HEK293 (cell line): ENCODE data around the gene BEGAIN.

ENCODE experiments used
- FEZF1 ChIP-seq: fragments of 450-650 bp; formaldehyde crosslinking; IDR thresholded peaks from 2 replicates; pipeline ENCODE4 v1.5.1; 2016; ENCODE audit warnings: missing biosample characterization, missing genetic modification characterization
- OVOL3 ChIP-seq: fragments of 450-650 bp; formaldehyde crosslinking; IDR thresholded peaks from 2 replicates; pipeline ENCODE4 v1.5.1; 2016; ENCODE audit warnings: missing biosample characterization, missing genetic modification characterization
- PRDM2 ChIP-seq: fragments of 450-650 bp; formaldehyde crosslinking; IDR thresholded peaks from 2 replicates; pipeline ENCODE4 v1.5.1; 2016; ENCODE audit warnings: missing biosample characterization, missing genetic modification characterization, borderline replicate concordance
- SP2 ChIP-seq: fragments of 450-650 bp; formaldehyde crosslinking; IDR thresholded peaks from 2 replicates; pipeline ENCODE4 v1.5.1; 2016; ENCODE audit warnings: missing biosample characterization, missing genetic modification characterization
- WT1 ChIP-seq: fragments of 450-650 bp; formaldehyde crosslinking; IDR thresholded peaks from 2 replicates; pipeline ENCODE4 v1.5.1; 2016; ENCODE audit warnings: missing biosample characterization, missing genetic modification characterization
- ZBTB10 ChIP-seq: fragments of 450-650 bp; formaldehyde crosslinking; IDR thresholded peaks from 2 replicates; pipeline ENCODE4 v1.5.1; 2016; ENCODE audit warnings: missing biosample characterization, missing genetic modification characterization
- ZBTB17 ChIP-seq: fragments of 450-650 bp; formaldehyde crosslinking; IDR thresholded peaks from 2 replicates; pipeline ENCODE4 v1.5.1; 2016; ENCODE audit warnings: missing biosample characterization, missing genetic modification characterization
- ZBTB20 ChIP-seq: fragments of 450-650 bp; formaldehyde crosslinking; IDR thresholded peaks from 2 replicates; pipeline ENCODE4 v1.5.1; 2016; ENCODE audit warnings: missing biosample characterization, missing genetic modification characterization
- ZNF138 ChIP-seq: fragments of 450-650 bp; formaldehyde crosslinking; IDR thresholded peaks from 2 replicates; pipeline ENCODE4 v1.5.1; 2016; ENCODE audit warnings: missing biosample characterization, missing genetic modification characterization, borderline replicate concordance
- ZNF157 ChIP-seq: fragments of 450-650 bp; formaldehyde crosslinking; IDR thresholded peaks from 2 replicates; pipeline ENCODE4 v1.5.1; 2016; ENCODE audit warnings: missing biosample characterization, missing genetic modification characterization
- ZNF16 ChIP-seq: fragments of 450-650 bp; formaldehyde crosslinking; IDR thresholded peaks from 2 replicates; pipeline ENCODE4 v1.5.1; 2016; ENCODE audit warnings: low read depth, missing biosample characterization, missing genetic modification characterization
- ZNF214 ChIP-seq: fragments of 450-650 bp; formaldehyde crosslinking; IDR thresholded peaks from 2 replicates; pipeline ENCODE4 v1.5.1; 2017; ENCODE audit warnings: missing biosample characterization, mild to moderate bottlenecking, missing genetic modification characterization, borderline replicate concordance
- ZNF311 ChIP-seq: fragments of 450-650 bp; formaldehyde crosslinking; IDR thresholded peaks from 2 replicates; pipeline ENCODE4 v1.5.1; 2017; ENCODE audit warnings: missing biosample characterization, missing genetic modification characterization, borderline replicate concordance
- ZNF433 ChIP-seq: fragments of 450-650 bp; formaldehyde crosslinking; IDR thresholded peaks from 2 replicates; pipeline ENCODE4 v1.5.1; 2016; ENCODE audit warnings: missing biosample characterization, missing genetic modification characterization, low read depth
- ZNF529 ChIP-seq: fragments of 450-650 bp; formaldehyde crosslinking; IDR thresholded peaks from 2 replicates; pipeline ENCODE4 v1.5.1; 2017; ENCODE audit warnings: missing genetic modification characterization, missing biosample characterization; ENCODE audit not compliant: insufficient replicate concordance
- ZNF621 ChIP-seq: fragments of 450-650 bp; formaldehyde crosslinking; IDR thresholded peaks from 2 replicates; pipeline ENCODE4 v1.5.1; 2017; ENCODE audit warnings: missing biosample characterization, missing genetic modification characterization
- ZNF624 ChIP-seq: fragments of 450-650 bp; formaldehyde crosslinking; IDR thresholded peaks from 2 replicates; pipeline ENCODE4 v1.5.1; 2017; ENCODE audit warnings: missing biosample characterization, missing genetic modification characterization
- ZNF629 ChIP-seq: fragments of 450-650 bp; formaldehyde crosslinking; IDR thresholded peaks from 2 replicates; pipeline ENCODE4 v1.5.1; 2017; ENCODE audit warnings: missing biosample characterization, missing genetic modification characterization
- ZNF660 ChIP-seq: fragments of 450-650 bp; IDR thresholded peaks from 2 replicates; pipeline ENCODE4 v1.5.1; 2018; ENCODE audit warnings: missing biosample characterization, mild to moderate bottlenecking, missing genetic modification characterization
- TF ChIP-seq, protein P1 (sequence below): fragments of 450-650 bp; formaldehyde crosslinking; IDR thresholded peaks from 2 replicates; pipeline ENCODE4 v1.5.1; 2016; ENCODE audit warnings: missing biosample characterization, missing genetic modification characterization
- TF ChIP-seq, protein P2 (sequence below): fragments of 450-650 bp; formaldehyde crosslinking; conservative IDR thresholded peaks from 2 replicates; pipeline ENCODE4 v1.5.1; 2016; ENCODE audit warnings: low read depth, missing biosample characterization, missing genetic modification characterization

Gene BEGAIN

GRCh38 chr14:100568164-100568997, 18.8 kb downstream of the BEGAIN start (continued):
- TF ChIP-seq, protein P1, sequence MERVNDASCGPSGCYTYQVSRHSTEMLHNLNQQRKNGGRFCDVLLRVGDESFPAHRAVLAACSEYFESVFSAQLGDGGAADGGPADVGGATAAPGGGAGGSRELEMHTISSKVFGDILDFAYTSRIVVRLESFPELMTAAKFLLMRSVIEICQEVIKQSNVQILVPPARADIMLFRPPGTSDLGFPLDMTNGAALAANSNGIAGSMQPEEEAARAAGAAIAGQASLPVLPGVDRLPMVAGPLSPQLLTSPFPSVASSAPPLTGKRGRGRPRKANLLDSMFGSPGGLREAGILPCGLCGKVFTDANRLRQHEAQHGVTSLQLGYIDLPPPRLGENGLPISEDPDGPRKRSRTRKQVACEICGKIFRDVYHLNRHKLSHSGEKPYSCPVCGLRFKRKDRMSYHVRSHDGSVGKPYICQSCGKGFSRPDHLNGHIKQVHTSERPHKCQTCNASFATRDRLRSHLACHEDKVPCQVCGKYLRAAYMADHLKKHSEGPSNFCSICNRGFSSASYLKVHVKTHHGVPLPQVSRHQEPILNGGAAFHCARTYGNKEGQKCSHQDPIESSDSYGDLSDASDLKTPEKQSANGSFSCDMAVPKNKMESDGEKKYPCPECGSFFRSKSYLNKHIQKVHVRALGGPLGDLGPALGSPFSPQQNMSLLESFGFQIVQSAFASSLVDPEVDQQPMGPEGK (tag by site-specific recombination) = peak; percentile 64
- TF ChIP-seq OVOL3 (tag by site-specific recombination) (no peak), ZNF660 (0 out of 2 replicates have a peak, but pooled peaks have one; percentile 12), ZBTB20 (tag by site-specific recombination) (peak; percentile 97), ZBTB10 (tag by site-specific recombination) (peak; percentile 76), ZBTB17 (tag by site-specific recombination) (peak; percentile 33; the same call in 1 of the 2 replicates), FEZF1 (no peak), ZNF529 (tag by site-specific recombination) (no peak), PRDM2 (tag by site-specific recombination) (no peak), ZNF138 (tag by site-specific recombination) (no peak), ZNF629 (tag by site-specific recombination) (no peak), ZNF624 (no peak), ZNF214 (tag by site-specific recombination) (no peak), ZNF311 (no peak), ZNF621 (tag by site-specific recombination) (no peak), ZNF157 (tag by site-specific recombination) (no peak), ZNF433 (tag by site-specific recombination) (no peak), WT1 (tag by site-specific recombination) (no peak), ZNF16 (no peak), SP2 (tag by site-specific recombination) (no peak)
- TF ChIP-seq, protein P2, sequence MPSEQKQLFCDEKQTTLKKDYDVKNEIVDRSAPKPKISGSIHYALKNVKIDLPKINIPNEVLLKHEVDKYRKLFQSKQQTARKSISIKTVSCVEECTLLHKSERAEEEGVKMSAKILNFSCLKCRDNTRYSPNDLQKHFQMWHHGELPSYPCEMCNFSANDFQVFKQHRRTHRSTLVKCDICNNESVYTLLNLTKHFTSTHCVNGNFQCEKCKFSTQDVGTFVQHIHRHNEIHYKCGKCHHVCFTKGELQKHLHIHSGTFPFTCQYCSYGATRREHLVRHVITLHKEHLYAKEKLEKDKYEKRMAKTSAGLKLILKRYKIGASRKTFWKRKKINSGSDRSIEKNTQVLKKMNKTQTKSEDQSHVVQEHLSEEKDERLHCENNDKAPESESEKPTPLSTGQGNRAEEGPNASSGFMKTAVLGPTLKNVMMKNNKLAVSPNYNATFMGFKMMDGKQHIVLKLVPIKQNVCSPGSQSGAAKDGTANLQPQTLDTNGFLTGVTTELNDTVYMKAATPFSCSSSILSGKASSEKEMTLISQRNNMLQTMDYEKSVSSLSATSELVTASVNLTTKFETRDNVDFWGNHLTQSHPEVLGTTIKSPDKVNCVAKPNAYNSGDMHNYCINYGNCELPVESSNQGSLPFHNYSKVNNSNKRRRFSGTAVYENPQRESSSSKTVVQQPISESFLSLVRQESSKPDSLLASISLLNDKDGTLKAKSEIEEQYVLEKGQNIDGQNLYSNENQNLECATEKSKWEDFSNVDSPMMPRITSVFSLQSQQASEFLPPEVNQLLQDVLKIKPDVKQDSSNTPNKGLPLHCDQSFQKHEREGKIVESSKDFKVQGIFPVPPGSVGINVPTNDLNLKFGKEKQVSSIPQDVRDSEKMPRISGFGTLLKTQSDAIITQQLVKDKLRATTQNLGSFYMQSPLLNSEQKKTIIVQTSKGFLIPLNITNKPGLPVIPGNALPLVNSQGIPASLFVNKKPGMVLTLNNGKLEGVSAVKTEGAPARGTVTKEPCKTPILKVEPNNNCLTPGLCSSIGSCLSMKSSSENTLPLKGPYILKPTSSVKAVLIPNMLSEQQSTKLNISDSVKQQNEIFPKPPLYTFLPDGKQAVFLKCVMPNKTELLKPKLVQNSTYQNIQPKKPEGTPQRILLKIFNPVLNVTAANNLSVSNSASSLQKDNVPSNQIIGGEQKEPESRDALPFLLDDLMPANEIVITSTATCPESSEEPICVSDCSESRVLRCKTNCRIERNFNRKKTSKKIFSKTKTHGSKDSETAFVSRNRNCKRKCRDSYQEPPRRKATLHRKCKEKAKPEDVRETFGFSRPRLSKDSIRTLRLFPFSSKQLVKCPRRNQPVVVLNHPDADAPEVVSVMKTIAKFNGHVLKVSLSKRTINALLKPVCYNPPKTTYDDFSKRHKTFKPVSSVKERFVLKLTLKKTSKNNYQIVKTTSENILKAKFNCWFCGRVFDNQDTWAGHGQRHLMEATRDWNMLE (tag by site-specific recombination) = no peak
